Urothelium cell line (cell line): ENCODE results near the gene KLK13.

Experiments used
- DNase-seq: peaks from one replicate; pipeline ENCODE4 v3.0.0; 2011; ENCODE audit warnings: low spot score, mixed read lengths
- FAIRE-seq: peaks from 2 replicates; lab custom pipeline; 2011; peaks lifted over from hg19 to GRCh38; lab: Jason Lieb, UNC

Gene KLK13

DNA sequence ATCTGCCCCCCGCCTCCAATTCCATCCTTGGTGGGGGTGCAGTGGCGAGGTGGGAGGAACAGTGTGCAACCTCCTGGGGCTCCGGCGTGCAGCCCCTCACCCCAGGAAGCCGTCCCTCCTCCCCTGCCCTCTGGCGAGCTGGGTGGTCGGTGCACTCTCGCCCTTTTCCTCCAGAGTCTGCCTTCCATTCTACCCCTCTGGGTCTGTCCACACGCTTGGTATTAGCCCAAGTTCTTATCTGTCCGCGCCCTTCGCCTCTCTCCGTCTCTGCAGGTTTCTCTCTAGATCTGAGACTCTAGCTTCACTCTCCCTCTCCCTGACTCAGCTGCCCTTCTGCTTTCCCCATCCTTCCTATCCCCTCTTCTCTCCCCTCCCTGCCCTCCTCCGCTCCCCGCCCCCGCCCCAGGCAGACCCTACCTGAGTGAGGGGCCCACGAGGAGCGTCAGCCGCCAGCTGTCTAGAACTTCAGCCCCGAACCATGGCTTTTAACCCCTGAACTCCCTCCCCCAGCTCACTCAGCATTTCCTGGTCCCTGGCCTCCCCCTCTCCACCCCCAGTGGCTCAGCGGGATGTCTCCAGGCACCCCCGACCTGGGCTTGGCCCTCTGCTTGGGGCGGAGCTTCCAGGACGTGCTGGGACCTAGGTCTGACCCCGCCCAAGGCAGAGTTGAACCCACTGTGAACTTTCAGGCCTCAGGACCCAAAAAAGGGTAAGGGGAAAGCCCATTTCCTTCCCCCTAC lies 499 bp upstream of the KLK13 start:
- DNase-seq (no peak), FAIRE-seq (no peak)

GRCh38 chr19:51063664-51064063 lies 1.2 kb downstream of the KLK13 start:
- DNase-seq (no peak), FAIRE-seq (no peak)

GRCh38 chr19:51060973-51061372 lies 3.9 kb downstream of the KLK13 start:
- no peak for DNase-seq

GRCh38 chr19:51060336-51060735 lies 4.6 kb downstream of the KLK13 start:
- no peak for DNase-seq
- no peak for FAIRE-seq

More at GRCh38 chr19:51060973-51061372, 3.9 kb downstream of the KLK13 start:
- peak; percentile 48 for FAIRE-seq

GRCh38 chr19:51059715-51060114 lies 5.2 kb downstream of the KLK13 start:
- no peak for FAIRE-seq
- DNase-seq: no peak

DNA sequence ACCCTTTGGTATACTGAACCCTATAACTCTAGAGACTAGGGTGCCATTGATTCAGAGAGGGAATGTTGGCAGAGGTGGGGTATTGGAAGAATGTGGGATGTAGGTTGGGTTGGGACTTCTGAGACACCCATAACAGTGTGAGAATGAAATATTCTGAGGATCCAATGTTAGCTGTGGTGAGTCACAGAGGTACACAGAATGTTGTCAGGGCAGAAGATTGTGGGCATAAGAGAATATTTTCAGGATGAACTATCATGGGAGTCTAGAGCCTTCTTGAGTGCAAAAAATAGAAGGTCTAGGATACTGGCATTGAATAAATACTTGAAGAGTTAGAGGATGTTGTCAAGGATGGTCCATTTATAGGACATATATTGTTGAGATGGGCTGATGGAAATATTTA lies 9.0 kb downstream of the KLK13 start:
- no peak for DNase-seq
- no peak for FAIRE-seq

DNA sequence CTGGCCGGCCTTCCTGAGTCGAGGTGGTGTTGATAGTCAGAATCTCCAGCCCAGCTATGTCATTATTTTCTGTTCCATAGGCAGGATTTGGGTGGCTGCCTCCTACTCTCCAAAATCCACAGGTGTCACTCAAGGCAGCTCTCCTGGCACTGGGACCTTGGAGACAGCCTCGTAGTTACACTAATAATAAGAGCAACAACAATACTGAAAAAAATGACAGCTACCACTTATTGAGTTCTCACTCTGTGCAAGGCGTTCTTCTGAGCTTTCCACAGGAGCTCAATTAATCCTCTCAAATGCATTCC lies 17.9 kb downstream of the KLK13 start:
- FAIRE-seq: no peak
- no peak for DNase-seq

DNA sequence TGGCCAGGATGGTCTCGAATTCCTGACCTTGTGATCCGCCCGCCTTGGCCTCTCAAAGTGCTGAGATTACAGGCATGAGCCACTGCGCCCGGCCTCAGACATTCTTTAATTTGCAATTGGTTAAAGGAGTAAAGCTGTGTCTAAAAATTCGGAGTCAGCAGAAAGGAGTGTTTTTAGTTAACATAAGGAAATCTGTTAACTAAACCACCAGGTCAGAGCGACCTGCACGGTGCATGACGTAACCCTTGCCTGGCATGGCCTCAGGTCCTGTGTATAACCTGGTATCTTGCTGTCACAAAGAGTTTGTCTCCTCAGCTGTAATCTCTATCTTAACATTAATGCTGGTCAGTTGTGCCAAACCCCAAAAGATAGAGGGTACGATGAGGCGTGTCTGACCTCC lies 20.6 kb downstream of the KLK13 start:
- FAIRE-seq: no peak
- no peak for DNase-seq

- DNase-seq (no peak), FAIRE-seq (no peak)
Measured at GRCh38 chr19:51043497-51043896, 21.4 kb downstream of the KLK13 start.

DNA sequence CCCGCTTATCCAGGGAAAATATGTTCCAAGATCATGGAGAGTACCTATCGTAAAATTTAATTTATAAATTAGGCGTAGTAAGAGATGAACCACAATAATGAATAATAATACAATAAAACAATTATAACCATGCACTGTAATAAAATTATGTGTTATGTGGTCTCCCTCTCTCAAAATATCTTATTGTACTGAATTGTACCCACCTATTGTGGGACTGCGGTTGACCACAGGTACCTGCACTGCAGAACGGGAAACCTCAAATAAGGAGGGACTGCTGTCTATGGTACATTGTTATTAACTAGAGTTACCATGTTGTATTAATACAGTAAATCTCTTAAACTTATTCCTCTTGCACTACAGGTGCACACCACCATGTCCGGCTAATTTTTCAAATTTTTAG lies 24.7 kb downstream of the KLK13 start:
- FAIRE-seq (no peak), DNase-seq (no peak)

DNA sequence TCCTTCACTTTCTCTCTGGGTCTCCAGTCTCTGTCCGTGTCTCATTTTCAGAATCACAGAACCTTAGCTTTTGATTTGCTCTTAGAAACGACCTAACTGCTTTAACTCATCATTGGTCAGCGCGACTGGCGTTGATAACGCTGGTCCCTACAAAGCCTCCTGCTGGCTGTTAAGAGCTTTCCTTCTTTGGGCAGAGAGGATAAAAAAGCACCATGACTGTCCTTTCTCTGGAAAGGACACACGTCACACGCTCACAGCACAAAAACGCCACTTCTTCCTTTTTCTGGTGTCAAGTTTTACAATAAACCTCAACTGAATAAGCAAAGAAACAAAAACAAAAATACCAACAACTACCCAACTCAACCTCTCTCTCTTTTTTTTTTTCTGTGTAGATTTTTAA lies 28.4 kb downstream of the KLK13 start:
- FAIRE-seq (no peak), DNase-seq (no peak)

DNA sequence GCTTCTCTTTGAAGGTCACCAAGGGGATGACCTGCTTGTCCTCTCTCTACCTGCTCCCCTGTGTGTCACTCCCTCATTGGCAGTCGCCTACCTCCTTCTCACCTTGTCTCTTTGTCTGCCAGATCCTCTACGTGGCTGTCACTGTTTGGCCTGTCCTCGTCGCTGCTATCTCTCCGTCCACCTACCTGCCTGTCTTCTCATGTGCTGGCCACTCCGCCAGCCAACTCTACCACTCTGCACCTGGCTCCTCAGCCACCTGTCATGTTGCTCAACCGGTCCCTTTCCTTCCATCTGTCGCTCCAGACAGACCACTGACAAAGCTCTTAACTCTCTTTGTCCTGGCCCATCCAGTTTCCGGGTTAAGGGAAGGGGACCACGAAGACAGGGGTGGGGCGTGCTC lies 30.2 kb downstream of the KLK13 start, which contains the start of gene KLK12:
KLK12 (minus strand) TSS at position 299 of the 400 bp plus-strand sequence. CDS start 381 bp downstream, outside the sequence.
- DNase-seq (no peak), FAIRE-seq (no peak)

DNA sequence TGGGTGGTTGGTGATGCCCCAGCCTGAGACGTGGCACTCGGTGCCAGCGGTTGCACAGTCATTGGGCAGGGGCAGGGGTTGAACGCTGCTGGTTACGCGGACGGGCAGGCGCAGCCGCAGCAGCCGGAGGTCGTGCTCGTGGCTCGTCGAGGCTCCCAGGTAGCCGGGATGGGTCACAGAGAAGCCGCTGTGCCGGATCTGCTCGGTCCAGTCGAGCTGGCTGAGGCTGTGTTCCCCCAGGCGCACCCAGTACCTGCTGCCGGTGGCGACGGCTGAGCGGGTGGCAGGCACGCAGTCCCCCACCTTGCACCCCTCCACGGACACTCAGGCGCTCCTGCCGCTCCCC lies 33.0 kb downstream of the KLK13 start:
- no peak for FAIRE-seq
- no peak for DNase-seq

DNA sequence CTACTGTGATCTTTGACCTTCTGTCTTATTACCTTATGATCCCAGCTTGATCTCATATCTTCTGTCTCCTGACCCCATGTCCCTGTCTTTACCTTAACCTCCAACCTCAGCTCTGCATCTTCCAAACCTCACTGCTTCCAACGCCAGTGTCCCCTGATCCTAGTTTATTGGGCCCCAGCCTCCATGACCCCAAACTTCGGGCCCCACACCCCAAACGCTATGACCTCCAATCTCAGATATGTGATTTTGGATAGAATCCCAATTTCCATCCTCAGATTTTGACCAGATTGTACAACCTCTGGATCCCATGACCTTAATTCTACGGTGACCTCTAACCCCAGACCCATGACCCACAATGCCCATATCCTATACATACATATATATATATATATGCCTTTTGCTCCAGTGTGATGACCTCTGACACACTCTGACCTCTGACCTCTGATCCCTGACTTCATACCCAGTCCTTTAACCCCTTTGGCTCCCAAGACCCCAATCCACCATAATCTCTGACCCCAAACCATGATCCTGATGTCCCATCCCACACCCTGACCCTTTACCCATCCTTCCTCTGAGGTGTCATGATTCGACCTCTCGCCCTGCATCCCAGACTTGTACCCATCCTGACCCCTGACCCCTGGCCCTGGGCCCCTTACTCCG lies 33.5 kb downstream of the KLK13 start:
- DNase-seq: no peak
- FAIRE-seq: no peak

DNA sequence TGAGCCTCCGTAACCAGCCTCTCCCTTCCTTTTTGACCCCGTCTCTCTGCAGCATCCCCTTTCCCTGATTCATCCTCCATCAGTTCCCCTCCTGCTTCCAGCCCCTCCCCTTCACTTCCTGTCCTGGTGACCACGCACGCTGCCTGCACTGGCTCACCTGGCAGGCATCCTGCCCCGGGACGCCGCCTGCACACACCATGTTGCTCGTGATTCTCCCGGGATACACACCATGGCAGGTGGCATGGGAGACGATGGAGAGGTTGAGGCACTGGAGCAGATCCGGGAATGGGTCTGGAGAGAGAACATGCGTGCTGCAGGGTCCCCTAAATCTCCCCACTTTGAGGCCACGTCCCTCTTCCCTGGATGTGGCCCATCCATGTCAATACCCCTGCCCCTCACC lies 34.3 kb downstream of the KLK13 start:
- peak; percentile 71 for FAIRE-seq

DNA sequence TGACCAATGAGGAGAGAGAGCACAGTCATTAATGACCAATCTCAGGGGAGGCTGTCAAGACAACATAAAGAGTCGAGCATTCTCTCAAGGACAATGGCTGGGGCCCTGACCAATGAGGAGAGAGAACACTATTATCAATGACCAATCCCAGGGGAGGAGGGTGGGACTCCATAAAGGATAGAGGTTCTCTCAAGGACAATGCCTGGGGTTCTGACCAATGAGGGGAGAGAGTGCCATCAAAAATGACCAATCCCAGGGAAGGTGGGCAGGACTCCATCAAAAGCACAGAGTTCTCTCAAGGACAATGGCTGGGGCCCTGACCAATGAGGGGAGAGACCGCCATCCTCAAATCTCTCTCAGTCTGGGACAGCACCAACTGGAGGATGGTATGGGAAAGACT lies 35.2 kb downstream of the KLK13 start:
- no peak for DNase-seq
- no peak for FAIRE-seq

More for the DNA sequence above, 34.3 kb downstream of the KLK13 start:
- peak; percentile 26 for DNase-seq

DNA sequence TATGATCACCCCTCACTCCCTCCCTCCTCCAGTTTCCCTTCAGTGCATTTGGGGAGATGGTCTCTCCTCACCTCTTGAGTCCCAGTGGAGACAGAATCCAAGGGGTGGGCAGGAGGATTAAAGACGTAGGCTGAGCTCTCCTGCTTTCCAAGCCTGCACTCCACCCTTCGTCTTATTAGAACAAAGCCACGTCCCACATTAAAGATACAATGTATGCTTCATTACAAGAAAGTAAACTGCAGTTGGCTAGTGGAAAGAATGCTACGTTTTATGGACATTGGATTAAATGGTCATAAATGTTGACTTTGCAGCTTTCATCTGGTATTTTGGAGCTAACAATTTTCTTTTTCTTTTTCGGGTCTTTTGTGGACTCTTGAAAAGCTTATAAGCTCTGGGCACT lies 37.0 kb downstream of the KLK13 start:
- no peak for FAIRE-seq
- no peak for DNase-seq

DNA sequence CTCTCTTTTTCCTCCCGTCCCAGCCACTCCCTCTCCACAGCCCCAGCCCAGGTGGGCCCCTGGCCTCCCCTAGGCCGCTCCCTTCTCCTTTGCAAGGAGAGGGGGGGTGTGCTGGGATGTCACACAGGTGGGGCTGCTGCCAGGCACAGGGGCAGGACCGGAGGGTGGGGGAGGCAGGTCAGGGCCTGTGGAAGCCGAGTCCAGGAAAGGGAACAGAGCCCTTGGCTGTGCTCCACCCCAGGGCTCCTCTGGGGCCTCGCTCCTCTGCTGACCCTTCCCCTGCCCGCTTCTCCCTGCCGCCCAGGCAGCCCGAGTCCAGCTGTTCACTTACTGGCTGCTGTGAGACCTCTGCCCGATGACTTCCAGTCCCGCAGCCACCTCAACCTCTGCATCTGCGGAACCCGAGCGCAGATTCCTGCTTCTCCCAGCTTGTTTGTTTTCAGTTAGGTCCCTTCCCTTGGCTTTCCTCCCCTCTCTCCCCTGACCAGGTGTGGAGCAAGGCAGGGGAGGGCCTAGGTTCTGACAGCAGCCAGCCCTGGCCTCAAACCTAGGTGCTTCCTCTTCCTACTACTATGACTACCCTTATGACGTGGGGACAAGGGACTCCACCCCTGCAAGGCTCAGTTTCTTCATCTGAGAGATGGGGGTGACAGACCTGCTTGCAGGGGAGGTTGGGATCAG lies 37.6 kb downstream of the KLK13 start:
- no peak for DNase-seq
- FAIRE-seq: no peak

- DNase-seq (no peak), FAIRE-seq (no peak)
Measured at GRCh38 chr19:51026554-51026831, 38.4 kb downstream of the KLK13 start, which contains the start of gene KLK11. KLK11 (minus strand) TSS chr19:51026616; CDS start chr19:51025631, 985 bp downstream.

DNA sequence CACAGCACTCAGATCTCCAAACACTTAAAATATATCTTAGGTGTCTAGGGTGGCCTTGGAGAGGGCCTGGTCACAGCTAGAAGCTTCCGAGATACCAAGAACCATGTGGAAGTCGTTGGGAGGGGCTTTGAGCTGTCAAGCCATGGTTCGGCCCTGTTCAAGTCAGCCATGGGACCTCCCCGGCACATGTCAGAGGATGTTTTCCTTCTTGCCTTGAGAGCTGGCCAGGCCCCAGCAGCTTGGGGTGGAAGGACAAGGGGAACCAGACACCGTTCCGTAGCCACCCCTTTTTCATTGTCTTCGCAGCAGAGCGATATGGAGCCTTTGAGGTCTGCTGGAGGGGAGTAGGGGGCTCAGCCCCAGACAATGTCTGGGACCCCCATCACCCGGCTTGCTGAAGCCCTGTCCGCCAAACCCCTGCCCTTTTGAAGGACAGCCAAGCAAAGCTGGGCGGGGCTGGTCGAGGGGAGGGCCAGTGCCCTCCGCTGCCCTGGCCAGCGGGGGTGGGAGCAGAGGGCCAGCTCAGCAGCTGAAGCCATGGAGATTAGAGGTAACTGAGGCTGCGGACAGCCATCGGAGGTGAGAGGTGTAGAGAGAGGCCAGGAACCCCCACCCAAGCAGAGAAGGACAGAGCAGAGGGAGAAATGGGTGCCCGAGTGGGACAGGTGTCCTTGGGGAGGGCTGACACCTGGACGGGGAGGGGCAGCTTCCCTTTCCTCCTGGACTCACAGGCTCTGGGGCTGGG lies 38.9 kb downstream of the KLK13 start:
- FAIRE-seq: no peak
- no peak for DNase-seq

DNA sequence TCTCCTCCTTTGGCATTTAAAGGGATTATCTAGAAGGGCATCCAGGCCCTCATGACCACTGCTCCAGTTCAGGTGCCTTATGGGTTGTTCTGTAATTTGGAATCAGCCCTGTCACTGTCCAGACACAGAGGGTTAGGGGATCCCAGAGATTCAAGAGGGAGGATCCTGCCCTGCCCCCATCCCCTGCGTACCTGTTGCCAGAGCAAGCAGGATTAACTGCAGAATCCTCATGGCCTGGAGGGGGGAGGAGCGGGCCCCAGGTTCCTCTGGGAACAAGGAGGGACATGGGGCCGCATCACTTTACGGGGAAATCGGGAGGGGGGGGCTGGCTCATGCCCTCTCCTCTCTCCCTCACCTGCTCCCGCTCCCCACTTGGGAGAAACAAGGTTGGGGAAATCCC lies 39.5 kb downstream of the KLK13 start:
- DNase-seq: no peak

DNA sequence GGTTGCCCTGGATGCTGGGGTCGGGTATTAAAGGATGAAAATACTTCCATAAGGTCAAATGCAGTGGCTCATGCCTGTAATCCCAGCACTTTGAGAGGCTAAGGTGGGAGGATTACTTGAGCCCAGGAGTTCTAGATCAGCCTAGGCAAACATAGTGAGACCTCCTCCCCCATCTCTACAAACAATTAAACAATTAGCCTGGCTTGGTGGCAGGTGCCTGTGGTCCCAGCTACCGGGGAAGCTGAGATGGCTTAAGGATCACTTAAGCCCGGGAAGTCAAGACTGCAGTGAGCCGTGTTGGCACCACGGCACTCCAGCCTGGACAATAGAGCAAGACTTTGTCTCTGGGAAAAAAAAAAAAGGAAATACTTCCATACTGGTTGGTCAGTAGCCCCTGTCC lies 40.0 kb downstream of the KLK13 start:
- FAIRE-seq (no peak), DNase-seq (no peak)

More for the DNA sequence above, 39.5 kb downstream of the KLK13 start:
- no peak for FAIRE-seq
